ENCODE data around the gene TMCC2. TPM values are rescaled to one million over a fixed set of nuclear protein-coding genes. Genes with fewer than 3 reads are reported as not detected.

Gene TMCC2
- polyA plus RNA-seq, 3 donors = 0.16 to 0.27 TPM; not detected in 1

- H3K79me2 ChIP-seq (ENCODE audit: insufficient read depth, low read length) = no peaks in the 10 kb centered on the region
- intact Hi-C loops (cut with micrococcal nuclease) = no loop called here
- H3K9me3 Mint-ChIP-seq = no peaks in the 10 kb centered on the region
- peaks cover 0 to 3% of the 10 kb centered on the region in 2 donors for H3K27me3 ChIP-seq (ENCODE audit: control insufficient read depth in 2 of 2, insufficient read depth in 2 of 2, low read length in 2 of 2)
- H3K27me3 Mint-ChIP-seq (ENCODE audit: low read depth in 3 of 3) = peaks cover 17 to 33% (median 18%) of the 10 kb centered on the region in 3 donors
- no peak overlapping the region for H3K4me2 ChIP-seq (replicated peaks; ENCODE audit: extremely low read depth, low read length, poor library complexity, severe bottlenecking)
- no peaks in the 10 kb centered on the region for H3K36me3 ChIP-seq (replicated peaks in 1 of 2; ENCODE audit: control insufficient read depth in 1 of 2, insufficient read depth in 2 of 2, low read length in 2 of 2)
- H3K36me3 Mint-ChIP-seq = no peaks in the 10 kb centered on the region
- DNase-seq = peak; percentile 41 to 72 (median 70)
- no peak overlapping the region for H3K4me3 ChIP-seq (replicated peaks in 1 of 3; ENCODE audit: low read depth in 2 of 3, low read length in 3 of 3)
- no peak overlapping the region for H3K4me3 Mint-ChIP-seq
- H4K20me1 ChIP-seq (ENCODE audit: insufficient read depth, low read length) = no peaks in the 10 kb centered on the region
- H3K27ac Mint-ChIP-seq = peak overlapping the region in 2 of 7 donors; percentile 45 to 68
- peaks cover 28 to 39% of the 10 kb centered on the region in 2 donors for H3K4me1 ChIP-seq (ENCODE audit: control insufficient read depth in 1 of 2, insufficient read depth in 2 of 2, low read length in 2 of 2)
- TF ChIP-seq CTCF (IDR thresholded peaks at IDR 0.05) = no peak
- no peak overlapping the region for H3K9ac ChIP-seq (ENCODE audit: insufficient read depth, low read length, poor library complexity, severe bottlenecking)
- peaks cover 36% of the 10 kb centered on the region for H3K4me1 Mint-ChIP-seq
- WGBS (ENCODE audit: insufficient coverage) = 43% methylated on average over 2 of the region's 8 CpGs
- H3K27ac ChIP-seq (ENCODE audit: low read depth in 1 of 2, low read length in 2 of 2) = no peak overlapping the region
- no peak overlapping the region for H2AFZ ChIP-seq (ENCODE audit: insufficient read depth, low read depth, low read length, poor library complexity, severe bottlenecking)
- H3K9me3 ChIP-seq (replicated peaks in 1 of 2; ENCODE audit: control insufficient read depth in 1 of 2, insufficient read depth in 1 of 2, low read length in 2 of 2) = no peaks in the 10 kb centered on the region
Measured at GRCh38 chr1:205260948-205261732, 33.4 kb downstream of the TMCC2 start.

- H3K27ac Mint-ChIP-seq = peak overlapping the region in 2 of 7 donors; percentile 11 to 49
- Histone ChIP-seq H3K27me3 (ENCODE audit: control insufficient read depth in 2 of 2, insufficient read depth in 2 of 2, low read length in 2 of 2) (peaks cover 0 to 3% of the 10 kb centered on the region in 2 donors), H3K4me3 (replicated peaks in 1 of 3; ENCODE audit: low read depth in 2 of 3, low read length in 3 of 3) (no peak overlapping the region), H2AFZ (ENCODE audit: insufficient read depth, low read depth, low read length, poor library complexity, severe bottlenecking) (no peak overlapping the region), H4K20me1 (ENCODE audit: insufficient read depth, low read length) (no peaks in the 10 kb centered on the region), H3K79me2 (ENCODE audit: insufficient read depth, low read length) (no peaks in the 10 kb centered on the region), H3K4me1 (ENCODE audit: control insufficient read depth in 1 of 2, insufficient read depth in 2 of 2, low read length in 2 of 2) (peaks cover 29 to 43% of the 10 kb centered on the region in 2 donors), H3K36me3 (replicated peaks in 1 of 2; ENCODE audit: control insufficient read depth in 1 of 2, insufficient read depth in 2 of 2, low read length in 2 of 2) (no peaks in the 10 kb centered on the region), H3K9me3 (replicated peaks in 1 of 2; ENCODE audit: control insufficient read depth in 1 of 2, insufficient read depth in 1 of 2, low read length in 2 of 2) (no peaks in the 10 kb centered on the region), H3K27ac (ENCODE audit: low read depth in 1 of 2, low read length in 2 of 2) (no peak overlapping the region), H3K4me2 (replicated peaks; ENCODE audit: extremely low read depth, low read length, poor library complexity, severe bottlenecking) (no peak overlapping the region), H3K9ac (ENCODE audit: insufficient read depth, low read length, poor library complexity, severe bottlenecking) (no peak overlapping the region)
- H3K4me1 Mint-ChIP-seq = peaks cover 39% of the 10 kb centered on the region
- peak overlapping the region in 1 of 2 donors; percentile 44 for H3K4me3 Mint-ChIP-seq
- DNase-seq = no peak
- intact Hi-C loops (cut with micrococcal nuclease) = no loop called here
- no CpG with 5 or more reads among the region's 5 CpGs for WGBS (ENCODE audit: insufficient coverage)
- H3K36me3 Mint-ChIP-seq = no peaks in the 10 kb centered on the region
- no peak for TF ChIP-seq CTCF (IDR thresholded peaks at IDR 0.05)
- H3K9me3 Mint-ChIP-seq = no peaks in the 10 kb centered on the region
- H3K27me3 Mint-ChIP-seq (ENCODE audit: low read depth in 3 of 3) = peaks cover 15 to 32% (median 19%) of the 10 kb centered on the region in 3 donors
Measured at GRCh38 chr1:205261946-205262691, 34.4 kb downstream of the TMCC2 start.
